ENCODE results near the gene TPRG1L.
A peak's percentile ranks its signal among the peaks of the same experiment; 100 is the strongest.
"Not testable (repeated sequence)": the region's sequence is repeated elsewhere in the genome, so short reads cannot be mapped to it uniquely, and the experiment has no call there.

TPRG1L gene

DNA sequence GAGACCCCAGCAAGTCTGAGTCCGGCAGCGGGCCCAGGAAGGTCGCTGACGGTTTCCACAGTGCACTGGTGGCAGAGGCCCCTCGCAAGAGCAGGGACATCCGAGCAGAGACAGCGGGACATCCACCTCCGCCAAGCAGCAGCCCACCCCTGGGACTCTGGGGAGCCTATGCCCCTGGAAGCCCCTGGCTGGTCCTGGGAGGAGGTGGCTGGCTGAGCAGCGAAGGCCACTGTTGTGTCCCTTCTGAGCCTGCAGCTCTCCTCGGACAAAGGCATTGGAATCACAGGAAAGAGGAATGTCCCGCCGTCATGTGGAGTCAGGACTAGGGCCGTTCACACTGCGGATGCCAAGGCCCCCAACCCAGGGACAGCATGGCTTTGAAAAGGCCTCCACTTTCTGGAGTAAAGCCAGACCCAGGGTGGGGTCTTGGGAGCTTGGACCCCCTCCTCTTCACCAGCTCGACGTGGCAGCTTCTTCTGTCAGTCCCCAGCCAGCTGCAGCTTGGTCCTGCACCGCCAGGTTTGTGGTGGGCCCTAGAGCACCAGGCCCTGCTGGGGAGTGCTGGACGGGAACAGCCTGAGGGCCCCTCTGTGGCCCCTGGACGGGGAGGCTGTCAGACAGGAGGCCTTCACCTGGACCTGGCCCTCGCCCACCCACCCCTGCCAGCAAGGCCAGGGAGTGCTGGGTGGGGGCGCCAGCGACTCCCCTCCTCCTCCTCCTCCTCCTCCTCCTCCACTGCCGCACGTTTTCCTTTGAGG, 14.9 kb upstream of the TPRG1L start:
- DNase-seq: no peak

DNA sequence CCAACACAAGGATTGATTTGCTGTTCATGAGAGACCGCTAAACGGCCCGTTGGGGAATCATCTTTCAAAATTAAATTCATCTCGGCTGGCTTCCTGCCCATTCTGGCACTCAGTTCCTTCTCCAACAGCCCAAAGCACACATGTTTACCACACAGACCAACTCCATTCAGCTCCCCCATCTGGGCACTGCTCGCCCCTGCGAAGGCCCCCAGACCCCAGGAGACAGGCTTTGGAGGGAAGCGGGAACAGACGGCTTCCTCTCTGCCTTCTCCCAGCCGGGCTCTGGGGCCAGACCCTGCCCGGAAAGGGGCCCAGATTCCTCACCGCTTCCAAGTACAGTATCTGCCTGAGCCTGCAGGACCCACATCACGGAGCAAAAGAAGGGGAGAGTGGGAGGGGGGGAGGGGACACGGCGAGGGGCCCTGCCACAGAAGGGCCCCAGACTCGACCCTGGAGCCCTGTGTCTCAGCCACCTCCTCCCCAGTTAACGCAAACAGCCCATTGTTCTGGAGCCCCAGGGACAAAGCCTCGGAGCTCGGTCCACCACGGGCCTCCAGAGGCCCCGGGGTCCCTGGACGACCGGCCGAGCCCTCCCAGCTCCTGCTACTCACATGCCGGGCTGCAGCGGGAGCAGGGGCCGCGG, 14.2 kb upstream of the TPRG1L start:
- DNase-seq: no peak

DNA sequence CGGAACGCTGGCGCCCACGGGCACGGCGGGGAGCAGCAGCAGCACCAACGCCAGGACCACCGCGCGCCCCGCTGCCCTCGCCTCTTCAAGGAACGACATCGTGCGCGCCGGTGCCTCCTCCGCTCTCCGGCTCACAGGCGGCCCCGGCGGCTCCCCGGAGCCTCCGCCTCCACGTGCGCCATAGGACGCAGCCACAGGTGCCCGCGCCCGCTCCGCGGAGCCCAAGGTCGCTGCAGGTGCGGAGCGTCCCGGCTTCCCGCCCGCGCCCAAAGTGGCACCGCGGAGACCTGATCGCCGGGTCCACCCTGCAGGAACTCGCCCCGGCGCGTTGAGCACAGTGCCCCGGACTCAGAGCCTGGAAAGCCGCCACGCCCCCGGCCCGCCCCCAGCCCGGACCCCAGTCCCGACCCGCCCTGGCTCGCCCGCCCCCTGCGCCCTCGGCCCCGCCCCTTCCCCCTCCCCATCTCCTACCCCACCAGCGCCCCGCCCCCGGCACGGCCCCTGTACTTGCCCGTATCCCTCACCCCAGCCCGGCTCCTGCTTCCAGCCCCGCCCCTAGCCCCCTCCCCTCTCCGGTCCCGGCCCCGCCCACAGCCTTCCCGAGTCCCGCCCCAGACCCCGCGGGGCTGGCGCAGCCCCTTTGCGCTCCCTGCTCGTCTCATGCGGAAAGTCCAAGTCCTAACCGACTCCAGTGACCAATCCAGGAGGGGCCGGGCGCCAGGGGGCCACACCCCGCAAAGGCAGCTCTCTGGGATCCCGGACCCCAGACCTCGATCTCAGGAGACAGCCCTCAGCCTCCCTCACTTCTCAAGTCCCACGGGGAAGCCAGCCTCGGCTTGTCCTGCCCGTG, 13.4 kb upstream of the TPRG1L start, which contains the start of gene MEGF6:
Gene MEGF6 (minus strand): TSS at position 339 of the 850 bp plus-strand sequence. CDS start 240 bp downstream, at position 99.
- DNase-seq: peak; percentile 45

GRCh38 chr1:3612123-3612522, 12.7 kb upstream of the TPRG1L start:
- no peak for DNase-seq

GRCh38 chr1:3614755-3615742, 9.8 kb upstream of the TPRG1L start:
- no peak for DNase-seq

DNA sequence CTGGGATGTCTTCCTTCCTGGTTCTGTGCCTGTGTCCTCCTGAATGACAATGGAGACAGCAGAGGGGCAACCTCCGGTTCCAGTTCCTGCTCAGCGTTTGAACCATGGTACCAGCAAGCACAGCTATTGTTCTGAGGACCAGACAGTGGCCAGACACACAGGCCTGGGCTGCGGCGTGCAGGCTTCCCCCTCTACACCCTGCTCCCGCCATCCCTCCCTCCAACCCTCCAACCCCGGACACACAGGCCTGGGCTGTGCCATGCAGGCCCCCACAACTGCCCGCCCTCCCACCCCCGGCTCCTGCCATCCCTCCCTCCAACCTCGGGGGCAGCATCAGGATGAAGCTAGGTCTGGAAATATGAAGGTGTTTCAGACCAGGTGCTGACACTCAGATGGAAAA, 8.0 kb upstream of the TPRG1L start:
- DNase-seq: no peak

- no peak for DNase-seq
Observed at GRCh38 chr1:3617806-3618345, 6.9 kb upstream of the TPRG1L start.

- no peak for DNase-seq
Observed at GRCh38 chr1:3618531-3618880, 6.3 kb upstream of the TPRG1L start.

DNA sequence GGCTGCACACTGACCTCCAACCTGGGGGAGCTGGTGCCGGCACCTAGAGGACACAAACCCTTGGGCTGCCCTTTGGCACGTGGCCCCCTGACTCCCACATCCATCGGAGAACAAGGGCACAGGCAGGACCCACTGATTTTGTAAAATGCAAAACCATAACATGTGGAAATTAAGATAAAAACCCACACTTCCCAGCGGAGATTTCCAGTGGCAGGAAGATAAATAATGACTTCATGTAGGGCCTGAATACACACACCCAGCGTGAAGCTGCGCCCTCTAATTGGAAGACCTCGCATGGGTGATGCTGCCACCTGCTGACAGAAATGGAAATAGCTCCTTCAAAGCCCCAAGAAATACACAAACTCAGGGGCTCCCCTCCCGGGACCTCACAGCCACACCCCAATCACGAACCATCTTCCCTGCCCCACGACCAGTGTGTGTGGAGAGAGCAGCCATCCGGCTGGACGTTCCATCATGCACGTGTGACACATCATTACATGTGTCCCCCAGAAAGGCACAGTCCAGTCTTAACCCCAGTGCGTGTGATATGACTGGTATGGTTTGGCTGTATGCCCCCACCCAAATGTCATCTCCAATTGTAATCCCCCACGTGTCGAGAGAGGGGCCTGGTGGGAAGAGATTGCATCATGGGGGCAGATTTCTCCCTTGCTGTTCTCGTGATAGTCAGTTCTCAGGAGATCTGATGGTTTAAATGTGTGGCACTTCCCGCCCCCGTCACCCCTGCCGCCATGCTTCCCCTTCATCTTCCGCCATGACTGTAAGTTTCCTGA, 5.7 kb upstream of the TPRG1L start:
- peak; percentile 21 for DNase-seq

GRCh38 chr1:3620708-3621107, 4.1 kb upstream of the TPRG1L start:
- DNase-seq: no peak

- DNase-seq: not testable (repeated sequence)
Observed at GRCh38 chr1:3621151-3621671, 3.6 kb upstream of the TPRG1L start.

DNA sequence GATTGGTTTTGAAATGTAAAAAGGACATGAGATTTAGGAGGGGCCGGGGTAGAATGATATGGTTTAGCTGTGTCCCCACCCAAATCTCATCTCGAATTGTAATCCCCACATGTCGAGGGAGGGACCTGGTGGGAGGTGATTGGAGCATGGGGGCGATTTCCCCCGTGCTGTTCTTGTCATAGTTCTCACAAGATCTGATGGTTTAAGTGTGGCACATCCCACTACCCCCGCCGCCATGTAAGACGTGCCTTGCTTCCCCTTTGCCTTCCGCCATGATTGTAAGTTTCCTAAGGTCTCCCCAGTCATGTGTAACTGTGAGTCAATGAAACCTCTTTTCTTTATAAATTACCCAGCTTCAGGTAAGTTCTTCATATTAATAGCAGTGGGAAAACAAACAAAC, 2.7 kb upstream of the TPRG1L start:
- not testable (repeated sequence) for DNase-seq

DNA sequence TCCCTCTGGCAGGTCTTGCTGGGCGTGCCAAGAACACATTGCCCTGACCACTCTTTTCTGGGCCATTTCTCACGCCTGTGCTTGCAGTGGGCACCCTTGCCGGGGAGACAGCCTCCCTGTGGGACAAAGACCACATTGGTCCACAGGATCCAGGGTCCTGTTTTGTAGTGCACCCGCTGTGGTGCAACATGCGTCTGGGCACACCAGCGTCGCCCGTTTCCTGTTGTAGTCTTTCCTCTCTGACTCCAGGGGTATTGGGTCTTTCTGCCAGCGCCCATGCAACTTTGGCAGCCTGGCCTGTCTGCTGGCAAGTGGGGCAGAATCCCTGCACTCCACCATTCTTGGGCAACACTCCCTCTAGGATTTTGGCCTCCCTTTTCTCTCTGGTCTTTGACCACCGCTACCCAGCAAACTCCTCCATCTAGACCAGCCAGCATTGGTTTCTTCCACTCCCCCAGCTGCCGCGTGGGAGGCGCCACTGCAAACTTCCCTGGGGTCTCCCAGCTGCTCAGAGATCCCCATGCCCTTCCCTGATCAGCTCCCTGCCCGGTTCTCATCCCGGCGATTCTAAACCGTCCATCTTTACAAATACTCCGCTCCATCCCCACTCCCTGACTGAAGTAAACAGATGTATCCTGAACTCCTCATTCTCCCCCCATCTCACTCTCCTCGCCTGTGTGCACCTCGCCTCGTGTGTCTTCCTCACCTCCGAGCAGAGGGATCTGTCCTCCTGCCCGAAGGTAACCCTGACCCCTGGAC, 1.2 kb upstream of the TPRG1L start:
- no peak for DNase-seq

DNA sequence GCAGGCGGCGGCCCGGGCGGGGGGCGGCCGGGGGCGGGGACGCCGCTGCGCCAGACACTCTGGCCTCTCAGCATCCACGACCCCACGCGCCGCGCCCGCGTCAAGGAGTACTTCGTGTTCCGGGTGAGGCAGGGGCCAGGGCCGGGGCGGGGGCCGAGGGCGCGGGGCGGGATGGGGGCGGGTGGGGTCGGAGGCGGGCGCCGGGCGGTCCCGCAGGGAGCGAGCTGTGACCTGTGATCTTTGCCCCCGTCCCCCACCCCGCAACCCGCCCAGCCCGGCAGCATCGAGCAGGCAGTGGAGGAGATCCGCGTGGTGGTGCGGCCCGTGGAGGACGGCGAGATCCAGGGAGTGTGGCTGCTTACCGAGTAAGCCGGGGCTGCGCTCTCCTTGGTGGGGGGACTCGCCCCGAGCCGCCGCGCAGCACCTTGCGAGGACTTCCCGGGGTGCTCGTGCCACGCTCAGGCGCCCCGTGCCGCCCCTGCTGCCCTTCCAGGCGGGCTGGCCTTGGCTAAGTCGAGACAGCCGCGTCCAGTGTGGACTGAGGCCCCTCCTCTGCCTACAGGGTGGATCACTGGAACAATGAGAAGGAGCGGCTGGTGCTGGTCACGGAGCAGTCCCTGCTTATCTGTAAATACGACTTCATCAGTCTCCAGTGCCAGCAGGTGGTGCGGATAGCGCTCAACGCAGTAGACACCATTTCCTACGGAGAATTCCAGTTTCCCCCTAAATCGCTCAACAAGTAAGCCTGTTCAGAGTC, 514 bp downstream of the TPRG1L start:
- no peak for DNase-seq

GRCh38 chr1:3626025-3626424, 1.2 kb downstream of the TPRG1L start:
- DNase-seq: no peak

DNA sequence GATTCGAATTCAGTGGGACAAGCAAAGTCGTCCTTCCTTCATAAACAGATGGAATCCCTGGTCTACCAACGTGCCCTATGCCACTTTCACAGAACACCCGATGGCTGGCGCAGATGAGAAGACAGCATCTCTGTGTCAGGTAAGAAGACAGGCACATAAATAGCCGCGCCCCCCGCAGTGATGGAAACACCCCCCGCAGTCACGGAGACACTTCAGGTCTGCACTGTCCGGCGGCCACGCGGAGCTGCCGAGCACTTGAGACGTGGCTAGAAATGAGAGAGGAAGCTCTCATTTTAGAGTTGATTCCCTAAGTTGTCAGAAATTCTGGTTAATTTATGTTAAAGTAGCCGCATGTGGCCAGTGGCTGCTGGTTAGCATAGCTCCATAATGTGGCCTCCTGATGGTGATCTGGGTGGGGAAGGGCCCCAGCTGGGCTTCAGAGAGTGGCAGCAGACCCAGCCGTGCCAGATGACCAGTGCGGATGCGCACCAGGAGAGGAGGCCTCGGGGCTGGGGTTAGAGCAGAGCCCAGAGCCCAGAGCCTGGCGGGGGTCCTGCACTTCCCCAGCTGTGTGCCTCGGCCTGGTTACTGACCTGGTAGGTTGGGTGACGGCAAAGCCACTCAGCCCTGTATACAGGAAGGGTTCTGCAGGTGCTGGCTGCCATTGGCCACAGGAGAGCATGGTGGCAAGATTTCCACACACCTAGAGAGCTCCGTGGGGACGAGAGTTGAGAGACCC, 2.9 kb downstream of the TPRG1L start:
- DNase-seq: no peak

DNA sequence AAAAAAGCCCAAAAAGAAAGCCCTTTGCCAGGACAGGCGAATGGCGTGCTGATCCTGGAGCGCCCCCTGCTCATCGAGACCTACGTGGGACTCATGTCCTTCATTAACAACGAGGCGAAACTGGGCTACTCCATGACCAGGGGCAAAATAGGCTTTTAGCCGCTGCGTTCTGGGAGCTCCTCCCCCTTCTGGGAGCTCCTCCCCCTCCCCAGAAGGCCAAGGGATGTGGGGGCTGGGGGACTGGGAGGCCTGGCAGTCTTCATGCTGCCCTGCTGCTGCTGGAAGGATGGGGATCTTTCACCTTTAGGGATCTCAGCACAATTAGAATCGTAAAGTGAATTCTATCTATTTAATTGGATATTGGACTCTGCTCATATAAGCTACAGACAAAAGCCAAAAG, 3.6 kb downstream of the TPRG1L start:
- no peak for DNase-seq

DNA sequence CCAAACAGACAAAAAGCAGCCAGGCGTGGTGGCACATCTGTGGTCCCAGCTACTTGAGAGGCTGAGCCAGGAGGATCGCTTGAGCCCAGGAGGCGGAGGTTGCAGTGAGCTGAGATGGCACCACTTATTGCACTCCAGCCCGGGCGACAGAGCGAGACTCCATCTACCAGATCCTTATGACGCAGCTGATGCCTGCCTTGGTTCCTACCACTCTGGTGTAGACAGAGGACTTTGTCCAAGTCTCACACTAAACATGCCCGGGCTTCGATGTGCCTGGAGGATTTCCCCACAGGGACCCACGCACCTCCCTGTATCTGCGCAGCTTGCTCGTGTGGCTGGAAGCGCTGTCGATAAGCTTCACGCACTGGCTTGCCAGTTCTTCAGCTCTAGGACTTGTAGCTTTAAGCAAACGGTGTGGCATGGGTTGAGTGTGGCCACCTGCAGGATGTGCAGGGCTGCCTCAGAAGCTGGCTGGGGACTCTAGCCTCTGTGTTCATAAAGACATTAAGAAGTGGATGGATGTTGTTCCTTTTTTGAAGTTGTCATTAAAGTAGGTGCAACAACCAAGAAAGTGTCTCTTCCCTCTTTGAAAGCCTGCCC, 4.8 kb downstream of the TPRG1L start:
- DNase-seq: no peak

Data from NCI-H748 treated with DMSO at 0.1 percent for 48 hours (cell line).